IPS DF 6.9 (cell line): ENCODE measurements around the gene ANKRD66.

Experiments used
- DNase-seq: peaks from one replicate; pipeline ENCODE4 v3.0.0-alpha.2; 2013; ENCODE audit warnings: low read depth, low spot score
- H3K27ac ChIP-seq: one replicate; pipeline ENCODE4 v1.5.1; 2013; ENCODE audit warnings: low read length, control low read depth
- H3K27me3 ChIP-seq: 2 replicates; pipeline ENCODE4 v1.6.1; 2013; ENCODE audit warnings: mild to moderate bottlenecking, low read length; ENCODE audit not compliant: control insufficient read depth, insufficient read depth
- H3K36me3 ChIP-seq: 2 replicates; pipeline ENCODE4 v1.6.1; 2013; ENCODE audit warnings: low read length; ENCODE audit not compliant: control insufficient read depth, insufficient read depth
- H3K4me1 ChIP-seq: 2 replicates; pipeline ENCODE4 v1.6.1; 2013; ENCODE audit warnings: low read length; ENCODE audit not compliant: control insufficient read depth, insufficient read depth
- H3K4me3 ChIP-seq: 2 replicates; pipeline ENCODE4 v1.5.1; 2013; ENCODE audit warnings: mild to moderate bottlenecking, low read length
- H3K9me3 ChIP-seq: 2 replicates; pipeline ENCODE4 v1.6.1; 2013; ENCODE audit warnings: low read length, inconsistent platforms; ENCODE audit not compliant: control insufficient read depth, insufficient read depth
- WGBS: extraction: QIAGEN DNeasy Blood & Tissue Kit; methylation state at CpG from one replicate; pipeline ENCODE4 v1.1.7; 2013; ENCODE audit warnings: mixed read lengths, missing lambda C conversion rate; ENCODE audit not compliant: insufficient read length, insufficient coverage; 5-methylcytosine and 5-hydroxymethylcytosine counted together

Gene ANKRD66

DNA sequence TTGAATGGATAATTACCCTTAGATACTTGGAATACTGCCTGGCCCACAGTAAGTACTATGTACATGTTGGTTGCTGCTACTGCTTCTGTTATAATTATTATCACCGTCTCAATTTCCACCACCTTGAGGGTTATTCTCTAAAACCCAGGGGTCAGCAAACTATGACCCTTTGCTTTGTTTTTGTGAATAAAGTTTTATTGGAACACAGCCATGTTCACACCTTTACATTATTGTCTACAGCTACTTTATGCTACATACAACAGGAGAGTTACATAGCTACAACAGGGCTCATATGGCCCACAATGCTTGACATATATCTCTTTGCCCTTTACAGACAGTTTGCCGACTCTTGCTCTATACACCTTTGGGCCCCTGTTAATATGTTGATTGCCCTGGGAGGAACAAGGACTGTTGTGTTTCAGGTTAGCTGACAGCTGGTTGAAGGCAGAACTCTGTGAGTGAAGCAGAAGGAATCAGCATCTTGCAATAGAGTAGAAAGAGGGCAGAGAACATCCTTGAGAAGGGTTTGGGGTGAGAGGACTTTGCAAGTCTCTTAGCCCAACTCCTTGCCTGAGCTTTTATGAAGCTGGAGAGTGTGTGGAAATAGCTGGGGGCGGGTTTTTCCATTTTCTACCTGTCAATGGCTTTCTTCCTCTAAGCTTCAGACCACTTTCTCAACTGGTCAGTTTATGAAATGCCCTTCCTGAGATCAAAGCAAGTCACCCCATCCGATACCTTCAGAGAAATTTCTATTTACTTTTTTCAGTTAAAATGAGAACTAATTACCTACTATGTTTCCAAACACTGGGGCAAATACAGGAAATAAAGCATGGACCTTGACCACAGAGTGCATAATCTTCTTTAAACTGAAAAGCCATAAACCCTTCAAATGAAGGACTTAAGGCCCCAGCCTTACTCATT lies 43.0 kb downstream of the ANKRD66 start:
- no CpG with 5 or more reads among the region's 4 CpGs for WGBS
- no peak overlapping the region for H3K27ac ChIP-seq

DNA sequence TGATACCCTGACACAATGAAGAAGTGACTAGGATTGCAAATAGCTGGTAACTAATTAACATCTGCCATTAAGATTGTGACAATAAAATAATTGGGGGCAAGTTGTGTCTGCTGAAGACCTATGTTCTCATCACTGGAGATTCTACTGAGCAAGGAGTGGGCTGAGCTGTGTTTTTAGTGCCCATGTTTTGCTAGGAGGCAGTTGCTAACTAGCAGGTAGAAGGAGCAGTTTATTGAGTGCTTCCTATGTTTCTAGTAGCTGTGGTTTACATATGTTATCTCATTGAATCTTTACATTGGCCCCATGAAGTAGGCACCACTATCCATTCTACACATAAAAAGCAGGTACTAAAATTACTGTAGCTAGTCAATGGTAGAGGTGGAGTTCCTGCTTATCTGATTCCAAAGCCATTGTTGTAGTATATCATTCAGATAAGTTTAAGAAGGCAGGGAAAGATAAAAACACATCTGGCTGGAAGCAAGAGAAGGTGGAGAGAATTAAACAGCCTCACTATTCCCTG lies 43.7 kb downstream of the ANKRD66 start:
- H3K4me3 ChIP-seq: no peak overlapping the region
- H3K4me1 ChIP-seq: no peaks in the 10 kb centered on the region
- H3K9me3 ChIP-seq: no peaks in the 10 kb centered on the region
- no peak for DNase-seq
- no peaks in the 10 kb centered on the region for H3K27me3 ChIP-seq
- no peaks in the 10 kb centered on the region for H3K36me3 ChIP-seq
- no peak overlapping the region for H3K27ac ChIP-seq

More for the DNA sequence above, 43.0 kb downstream of the ANKRD66 start:
- DNase-seq: no peak
- Histone ChIP-seq H3K9me3 (no peaks in the 10 kb centered on the region), H3K27me3 (no peaks in the 10 kb centered on the region), H3K4me1 (no peaks in the 10 kb centered on the region), H3K4me3 (no peak overlapping the region), H3K36me3 (no peaks in the 10 kb centered on the region)

DNA sequence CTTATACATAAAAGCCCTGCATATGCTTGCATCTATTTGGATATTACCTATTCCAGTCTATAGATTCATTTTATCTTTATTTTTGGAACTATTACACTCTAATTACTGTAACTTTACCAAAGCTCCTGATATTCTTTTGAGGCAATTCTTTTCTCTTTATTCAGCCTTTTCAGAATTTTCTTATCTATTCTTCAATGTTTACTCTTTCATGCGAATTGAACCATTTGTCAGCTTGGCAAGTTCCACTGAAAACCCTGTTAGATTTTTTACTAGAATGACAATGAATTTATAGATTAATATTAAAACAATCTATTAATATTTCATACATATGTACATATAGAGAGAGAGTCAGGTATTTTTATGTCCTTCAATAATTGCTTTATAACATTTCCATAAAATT lies 45.9 kb downstream of the ANKRD66 start:
- Histone ChIP-seq H3K4me3 (no peak overlapping the region), H3K9me3 (no peaks in the 10 kb centered on the region), H3K27me3 (no peaks in the 10 kb centered on the region), H3K27ac (no peak overlapping the region), H3K36me3 (no peaks in the 10 kb centered on the region), H3K4me1 (no peaks in the 10 kb centered on the region)
- DNase-seq: no peak
- no CpG with 5 or more reads among the region's 1 CpG for WGBS

DNA sequence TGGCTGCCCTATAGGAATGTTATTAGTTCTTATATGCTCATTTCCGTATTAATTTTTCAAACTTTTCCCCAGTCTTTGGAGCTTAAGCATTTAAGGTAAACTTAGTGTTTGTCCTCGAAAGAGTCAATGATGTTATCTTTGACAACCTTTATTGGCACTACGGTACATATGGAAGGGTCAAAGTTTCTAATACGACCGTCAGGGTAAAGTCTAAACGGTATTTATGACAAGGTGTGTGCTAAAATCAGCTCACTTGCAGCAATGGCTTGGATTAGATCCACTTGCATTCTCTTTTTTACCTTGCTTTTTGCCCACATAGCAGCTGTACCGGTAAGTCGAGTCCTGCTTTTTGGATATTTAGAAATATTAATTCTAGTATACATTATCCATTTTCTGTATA lies 46.4 kb downstream of the ANKRD66 start, which contains the start of gene MEP1A:
MEP1A (plus strand) TSS at position 252 of the 400 bp plus-strand sequence; CDS start at position 262, 10 bp downstream.
- no peaks in the 10 kb centered on the region for H3K4me1 ChIP-seq
- H3K9me3 ChIP-seq: no peaks in the 10 kb centered on the region
- no peaks in the 10 kb centered on the region for H3K36me3 ChIP-seq
- no peak within 1 kb of the TSS for H3K27ac ChIP-seq
- no peaks in the 10 kb centered on the region for H3K27me3 ChIP-seq
- no CpG with 5 or more reads among the region's 8 CpGs for WGBS
- DNase-seq: no peak
- no peak within 1 kb of the TSS for H3K4me3 ChIP-seq

DNA sequence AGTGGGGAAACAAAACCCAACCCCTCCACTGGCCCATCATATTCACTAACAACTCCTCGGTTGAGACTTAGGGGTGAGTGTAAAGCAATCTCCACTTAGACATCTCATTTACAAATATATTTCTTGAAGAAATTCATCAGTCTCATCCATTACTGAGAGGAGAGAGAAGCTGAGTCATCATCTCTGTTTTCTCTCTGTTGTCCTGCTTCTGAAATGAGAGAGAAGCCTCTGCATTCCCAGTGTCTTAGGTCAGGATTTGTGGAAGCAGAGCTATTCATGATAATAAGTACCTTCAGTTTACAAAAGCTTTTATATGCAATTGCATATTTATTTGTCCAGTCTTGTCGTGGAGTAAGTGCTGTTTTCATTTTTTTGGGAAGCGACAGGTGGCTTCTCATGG lies 47.3 kb downstream of the ANKRD66 start:
- H3K4me1 ChIP-seq: no peaks in the 10 kb centered on the region
- no peaks in the 10 kb centered on the region for H3K27me3 ChIP-seq
- no peak overlapping the region for H3K4me3 ChIP-seq
- no peak overlapping the region for H3K27ac ChIP-seq
- H3K36me3 ChIP-seq: no peaks in the 10 kb centered on the region
- WGBS: no CpG with 5 or more reads among the region's 3 CpGs
- DNase-seq: no peak
- H3K9me3 ChIP-seq: no peaks in the 10 kb centered on the region

DNA sequence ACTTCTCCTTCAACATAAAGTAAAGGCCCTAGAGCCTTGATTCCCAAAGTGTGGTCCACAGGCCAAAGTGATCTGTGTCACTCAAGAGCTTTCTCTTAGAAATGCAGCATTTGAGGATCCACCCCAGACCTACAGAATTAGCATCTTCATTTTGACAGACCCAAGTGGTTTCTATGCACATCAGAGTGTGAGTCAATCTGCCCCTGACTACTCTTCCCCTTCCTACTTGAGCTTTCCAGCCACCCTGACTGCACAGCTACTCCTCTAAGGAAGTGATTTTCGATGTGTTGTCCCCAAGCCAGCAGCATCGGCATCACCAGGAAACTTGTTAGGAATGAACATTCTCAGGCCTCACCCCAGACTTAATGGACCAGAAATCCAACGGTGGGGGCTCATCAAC lies 49.1 kb downstream of the ANKRD66 start:
- no peak overlapping the region for H3K4me3 ChIP-seq
- DNase-seq: no peak
- no peaks in the 10 kb centered on the region for H3K36me3 ChIP-seq
- H3K27me3 ChIP-seq: no peaks in the 10 kb centered on the region
- H3K4me1 ChIP-seq: no peaks in the 10 kb centered on the region
- WGBS: no CpG with 5 or more reads among the region's 3 CpGs
- H3K9me3 ChIP-seq: no peaks in the 10 kb centered on the region
- H3K27ac ChIP-seq: no peak overlapping the region

DNA sequence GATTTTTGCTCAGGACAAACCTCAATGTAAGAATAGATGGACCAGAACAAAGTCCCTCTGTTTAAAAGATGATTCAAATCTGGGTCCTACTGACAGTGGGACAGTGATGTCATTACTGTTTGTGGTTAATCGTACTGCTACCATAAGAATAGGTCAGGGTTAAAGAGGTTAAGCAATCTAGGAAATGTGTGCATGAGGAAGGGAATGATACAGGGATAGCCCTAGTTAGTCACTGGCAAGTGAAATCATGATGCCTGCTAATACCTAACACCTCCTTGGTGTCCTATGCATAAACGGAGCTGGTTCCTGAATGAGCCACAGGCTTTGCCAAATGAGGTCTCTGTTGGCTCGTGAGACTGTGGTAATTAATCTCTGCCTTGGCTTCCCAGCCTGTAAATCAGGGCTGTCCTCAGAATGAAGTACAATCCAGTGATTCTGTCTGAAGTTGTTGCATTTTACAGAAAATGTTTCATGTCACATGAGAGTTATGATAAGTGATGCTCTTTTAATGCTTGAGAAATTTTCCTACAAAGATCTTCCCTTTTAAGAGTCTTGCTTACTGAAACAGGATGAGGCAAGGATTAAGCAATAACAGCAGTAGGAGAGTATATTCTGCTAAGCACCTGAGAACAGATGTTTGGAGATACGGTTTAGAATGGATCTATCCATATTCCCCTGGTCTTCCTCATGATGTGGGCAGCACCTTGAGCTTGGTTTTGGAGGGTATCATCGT lies 50.3 kb downstream of the ANKRD66 start:
- no peaks in the 10 kb centered on the region for H3K27me3 ChIP-seq
- no peak overlapping the region for H3K27ac ChIP-seq
- H3K36me3 ChIP-seq: no peaks in the 10 kb centered on the region
- DNase-seq: no peak
- H3K4me1 ChIP-seq: no peaks in the 10 kb centered on the region
- H3K4me3 ChIP-seq: no peak overlapping the region
- WGBS: no CpG with 5 or more reads among the region's 5 CpGs
- H3K9me3 ChIP-seq: no peaks in the 10 kb centered on the region

DNA sequence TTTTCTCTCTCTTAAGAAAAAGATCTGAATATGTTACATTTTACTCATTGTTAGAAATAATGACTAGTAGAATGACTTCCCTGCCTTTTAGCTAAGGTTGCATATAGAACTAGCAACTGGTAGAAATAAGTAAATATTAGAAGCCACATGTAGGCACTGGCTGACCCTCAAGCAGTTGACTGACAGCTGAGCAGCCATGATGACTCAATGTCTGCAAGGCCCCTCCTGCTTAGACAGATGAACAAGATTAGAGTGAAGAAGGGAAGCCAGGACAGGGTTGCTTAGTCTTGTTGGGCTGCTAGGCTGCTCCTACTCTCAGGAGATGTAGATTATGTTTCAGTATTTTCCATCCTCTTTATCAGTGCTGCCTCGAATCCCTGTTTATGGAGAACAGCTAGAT lies 52.9 kb downstream of the ANKRD66 start:
- DNase-seq: no peak
- no CpG with 5 or more reads among the region's 1 CpG for WGBS
- H3K4me3 ChIP-seq: no peak overlapping the region
- no peaks in the 10 kb centered on the region for H3K36me3 ChIP-seq
- no peaks in the 10 kb centered on the region for H3K27me3 ChIP-seq
- H3K27ac ChIP-seq: no peak overlapping the region
- H3K4me1 ChIP-seq: no peaks in the 10 kb centered on the region
- no peaks in the 10 kb centered on the region for H3K9me3 ChIP-seq

DNA sequence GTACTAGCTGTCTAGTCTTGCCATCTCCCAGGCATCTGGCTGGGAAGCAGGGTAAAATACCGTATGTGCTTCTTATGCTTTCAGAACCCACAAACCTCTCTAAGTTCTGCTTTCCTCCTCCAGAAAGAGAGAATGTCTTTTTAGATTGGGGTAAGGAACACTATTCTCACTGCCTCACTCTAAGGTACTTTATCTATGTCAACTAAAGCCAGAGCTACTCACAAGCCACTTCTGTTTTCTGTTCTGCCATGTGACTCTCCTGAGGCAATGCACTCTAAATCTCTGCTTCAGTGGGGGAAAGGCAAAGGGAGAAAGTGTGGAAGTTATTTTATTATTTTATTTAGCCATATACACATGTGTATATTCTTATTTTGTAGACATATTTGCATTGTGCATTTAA lies 62.1 kb downstream of the ANKRD66 start:
- DNase-seq: no peak
- Histone ChIP-seq H3K27ac (no peak overlapping the region), H3K36me3 (no peaks in the 10 kb centered on the region), H3K4me1 (no peaks in the 10 kb centered on the region), H3K9me3 (no peaks in the 10 kb centered on the region), H3K4me3 (no peak overlapping the region), H3K27me3 (no peaks in the 10 kb centered on the region)
- WGBS: no CpG with 5 or more reads among the region's 1 CpG
